ENCODE data around the gene DTX4.

GRCh38 chr11:59141191-59141590, 30.7 kb upstream of the DTX4 start:
- TF ChIP-seq CTCF (IDR thresholded peaks at IDR 0.05) (no peak), POLR2A (IDR thresholded peaks at IDR 0.05) (no peak)

All from thyroid gland (tissue), 4 donors.